ENCODE results near the gene KCNC3.

The KCNC3 gene

GRCh38 chr19:50327461-50328223, 1.5 kb downstream of the KCNC3 start:
- DNase-seq (ENCODE audit: low spot score), result no peak

- no peak for DNase-seq (ENCODE audit: low spot score)
These were observed 2.2 kb downstream of the KCNC3 start for GRCh38 chr19:50327013-50327412.

GRCh38 chr19:50326101-50326664, 3.0 kb downstream of the KCNC3 start:
- DNase-seq (ENCODE audit: low spot score), result no peak

- DNase-seq (ENCODE audit: low spot score), result peak; percentile 97
These were observed 3.7 kb downstream of the KCNC3 start for GRCh38 chr19:50325310-50326100.

GRCh38 chr19:50324331-50324730, 4.8 kb downstream of the KCNC3 start:
- DNase-seq (ENCODE audit: low spot score), result no peak

GRCh38 chr19:50323782-50324133, 5.4 kb downstream of the KCNC3 start:
- DNase-seq (ENCODE audit: low spot score), result no peak

GRCh38 chr19:50322931-50323781, 6.0 kb downstream of the KCNC3 start:
- no peak for DNase-seq (ENCODE audit: low spot score)

GRCh38 chr19:50322234-50322633, 6.9 kb downstream of the KCNC3 start:
- no peak for DNase-seq (ENCODE audit: low spot score)

- DNase-seq (ENCODE audit: low spot score), result no peak
These were observed 7.3 kb downstream of the KCNC3 start for GRCh38 chr19:50321831-50322230.

GRCh38 chr19:50320596-50320995, 8.6 kb downstream of the KCNC3 start:
- no peak for DNase-seq (ENCODE audit: low spot score)

- no peak for DNase-seq (ENCODE audit: low spot score)
These were observed 9.1 kb downstream of the KCNC3 start for GRCh38 chr19:50320051-50320450.

GRCh38 chr19:50319156-50319555, 10.0 kb downstream of the KCNC3 start:
- no peak for DNase-seq (ENCODE audit: low spot score)

GRCh38 chr19:50318438-50318837, 10.7 kb downstream of the KCNC3 start:
- DNase-seq (ENCODE audit: low spot score), result no peak

GRCh38 chr19:50317115-50317514, 12.1 kb downstream of the KCNC3 start:
- DNase-seq (ENCODE audit: low spot score), result no peak

GRCh38 chr19:50315773-50316448, 13.3 kb downstream of the KCNC3 start:
- DNase-seq (ENCODE audit: low spot score), result no peak

GRCh38 chr19:50314724-50315708, 14.2 kb downstream of the KCNC3 start:
- no peak for DNase-seq (ENCODE audit: low spot score)

GRCh38 chr19:50313812-50314536, 15.2 kb downstream of the KCNC3 start:
- DNase-seq (ENCODE audit: low spot score), result no peak

- DNase-seq (ENCODE audit: low spot score), result no peak
These were observed 16.0 kb downstream of the KCNC3 start for GRCh38 chr19:50312967-50313811.
